ENCODE data around the gene ATP1A4. TPM values are rescaled to one million over a fixed set of nuclear protein-coding genes. Genes with fewer than 3 reads are reported as not detected.

ATP1A4 gene
- total and polyA plus RNA-seq, 10 of the 15 experiments (the other 5 are each of a cell fraction or from before 2014, with no cell fraction given) = 0.31 to 1.0 (median 0.54) TPM

- intact Hi-C loops (cut with micrococcal nuclease; ENCODE audit: unreplicated experiment) (no loop called here), in situ Hi-C loops (cut with MboI) (no loop called here)
- H3K36me3 ChIP-seq (ENCODE audit: control insufficient read depth in 2 of 2, insufficient read depth in 2 of 2, low read length in 1 of 2) = no peaks in the 10 kb centered on the region
- BruUV-seq (replicated peaks) = no TSS peak
- ChIA-PET SMC1A (ENCODE audit: uncharacterized antibody, unreplicated experiment) (no interaction called here), CTCF (interaction anchor here (1.1 to 1.7 kb wide), 3 partner anchors 10 to 63 kb away, joined by 3 to 5 read pairs (median 4); no protein-coding TSS in a partner anchor), RAD21 (ENCODE audit: unreplicated experiment) (no interaction called here), POLR2A (no interaction called here)
- DNase-seq (ENCODE audit: low read depth, low spot score) = no peak
- ATAC-seq = no peak
- no peak overlapping the region for H3K4me2 ChIP-seq (ENCODE audit: control insufficient read depth, insufficient read depth)
- H3K27me3 ChIP-seq (replicated peaks in 1 of 2; ENCODE audit: control insufficient read depth in 2 of 2, insufficient read depth in 2 of 2, low read length in 1 of 2) = no peaks in the 10 kb centered on the region
- no peak overlapping the region for H3K9ac ChIP-seq (ENCODE audit: control insufficient read depth, insufficient read depth, low read length)
- FAIRE-seq = no peak
- no peak overlapping the region for H3K4me3 ChIP-seq
- TF ChIP-seq BACH1 (IDR thresholded peaks at IDR 0.05; ENCODE audit: borderline replicate concordance) (no peak), MAX (IDR thresholded peaks at IDR 0.05; ENCODE audit: low read depth, low read length) (no peak), E2F8 (IDR thresholded peaks at IDR 0.05; ENCODE audit: low read depth, partially characterized antibody) (no peak), BHLHE40 (IDR thresholded peaks at IDR 0.05; ENCODE audit: borderline replicate concordance in 1 of 2, low read depth in 2 of 2, low read length in 1 of 2) (no peak), SKIL (IDR thresholded peaks at IDR 0.05; ENCODE audit: low read depth, poor library complexity, severe bottlenecking) (no peak)
- 25% methylated on average over 2 of the region's 2 CpGs for WGBS (ENCODE audit: insufficient coverage, insufficient replicate concordance, low lambda C conversion rate, missing lambda C conversion rate)
- H2AFZ ChIP-seq (ENCODE audit: control insufficient read depth, low read depth, low read length) = no peak overlapping the region
- no peaks in the 10 kb centered on the region for H3K9me3 ChIP-seq (replicated peaks; ENCODE audit: control insufficient read depth, insufficient read depth, low read length)
- no peaks in the 10 kb centered on the region for H3K79me2 ChIP-seq (ENCODE audit: control insufficient read depth, insufficient read depth, low read length)
- no peaks in the 10 kb centered on the region for H4K20me1 ChIP-seq (ENCODE audit: control insufficient read depth, insufficient read depth)
- no peak overlapping the region for H3K27ac ChIP-seq (ENCODE audit: control insufficient read depth, insufficient read depth)
- H3K4me1 ChIP-seq (ENCODE audit: control insufficient read depth, insufficient read depth, low read length) = no peaks in the 10 kb centered on the region
These were observed 1.7 kb upstream of the ATP1A4 start for GRCh38 chr1:160149716-160150115.
